HG02763 (cell line): Measurements from ENCODE around the gene CRADD.
"Not testable (repeated sequence)": the region's sequence is repeated elsewhere in the genome, so short reads cannot be mapped to it uniquely, and the experiment has no call there.

Experiments
- ATAC-seq: cut with Tn5 transposase; IDR thresholded peaks from one replicate; pipeline ENCODE4 v1.9.1; 2021; ENCODE audit warnings: mild to moderate bottlenecking, moderate library complexity; ENCODE audit not compliant: unreplicated experiment

The CRADD gene

DNA sequence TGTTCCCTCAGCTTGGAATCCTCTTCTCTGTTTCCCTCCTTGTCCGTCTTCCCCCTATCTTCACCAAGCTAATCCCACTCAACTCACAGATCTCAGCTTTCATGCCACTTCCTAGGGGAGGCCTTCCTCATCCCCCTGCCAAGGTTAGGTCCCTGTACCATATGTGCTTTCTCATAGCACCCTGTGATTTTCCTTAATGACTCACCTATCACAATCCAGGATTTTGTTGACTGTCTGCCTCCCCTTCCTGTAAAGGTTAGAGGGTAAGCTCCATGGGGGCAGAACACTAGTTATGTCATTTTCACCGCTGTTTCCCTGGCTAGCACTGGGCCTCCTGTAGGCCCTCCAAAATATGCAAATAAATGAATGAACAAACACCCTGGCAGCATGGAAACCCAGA lies 57.6 kb downstream of the CRADD start:
- no peak for ATAC-seq

DNA sequence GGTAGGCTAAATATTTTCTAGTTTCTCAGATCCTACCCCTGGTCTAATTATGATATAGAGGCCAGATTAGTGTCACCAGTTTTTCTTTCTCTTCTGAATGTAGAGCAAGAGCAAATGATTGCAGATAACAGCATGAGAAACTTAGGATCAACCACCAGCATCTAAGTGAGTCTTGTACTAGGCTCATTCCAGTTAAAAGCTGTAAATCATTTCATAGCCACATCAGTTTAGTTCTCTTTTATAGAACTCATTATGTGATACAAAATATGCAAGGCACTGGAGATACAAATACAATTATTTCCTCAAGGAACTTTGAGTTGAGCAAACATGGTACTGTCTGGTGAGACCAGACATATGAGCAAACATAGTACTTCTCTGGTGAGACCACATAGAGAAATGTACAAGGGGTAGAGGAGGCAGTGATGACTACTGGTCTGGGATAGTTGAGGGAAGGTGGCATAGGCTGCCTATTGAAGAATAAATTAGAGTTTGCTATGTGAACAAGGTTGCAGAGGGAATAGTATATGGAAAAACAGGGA lies 59.5 kb downstream of the CRADD start:
- ATAC-seq = no peak

DNA sequence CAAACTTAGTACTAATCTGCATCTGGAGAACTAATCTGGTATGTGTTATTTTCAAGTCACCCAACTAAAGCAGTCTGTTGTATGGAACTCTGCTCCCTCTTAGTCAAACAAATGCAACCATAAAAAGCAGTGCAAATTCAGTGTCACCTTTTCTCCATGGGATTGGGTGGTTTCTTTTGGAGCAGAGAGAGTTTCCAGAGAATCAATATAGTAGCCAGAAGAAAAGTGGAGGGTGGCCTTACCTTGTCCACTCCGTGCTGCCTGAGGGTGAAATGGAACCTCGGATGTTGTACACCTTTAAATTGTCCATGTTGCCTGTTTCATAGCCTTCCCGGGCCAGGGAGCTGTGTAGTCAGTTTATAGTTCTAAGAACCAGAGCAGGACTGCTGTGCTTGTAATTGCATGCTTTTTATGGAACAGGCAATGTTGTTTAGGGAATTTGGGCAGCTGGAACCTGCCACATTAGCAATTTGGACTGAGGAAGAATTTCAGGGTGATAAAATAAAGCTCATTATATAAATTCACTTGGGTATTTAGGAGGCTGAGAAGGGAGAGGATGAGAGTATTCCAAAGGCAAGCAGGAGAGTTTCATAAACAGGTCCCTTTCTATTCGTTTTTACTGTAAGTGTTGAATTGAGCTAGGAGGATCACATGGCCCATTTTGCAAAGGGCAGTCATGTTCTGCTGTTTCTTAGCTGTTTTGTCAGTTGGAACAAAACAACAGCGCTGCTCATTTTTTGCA lies 60.5 kb downstream of the CRADD start:
- no peak for ATAC-seq

GRCh38 chr12:93738199-93739058 lies 61.3 kb downstream of the CRADD start:
- no peak for ATAC-seq

GRCh38 chr12:93740751-93741150 lies 63.6 kb downstream of the CRADD start:
- ATAC-seq = no peak

GRCh38 chr12:93741659-93742109 lies 64.5 kb downstream of the CRADD start:
- ATAC-seq = peak; percentile 9

DNA sequence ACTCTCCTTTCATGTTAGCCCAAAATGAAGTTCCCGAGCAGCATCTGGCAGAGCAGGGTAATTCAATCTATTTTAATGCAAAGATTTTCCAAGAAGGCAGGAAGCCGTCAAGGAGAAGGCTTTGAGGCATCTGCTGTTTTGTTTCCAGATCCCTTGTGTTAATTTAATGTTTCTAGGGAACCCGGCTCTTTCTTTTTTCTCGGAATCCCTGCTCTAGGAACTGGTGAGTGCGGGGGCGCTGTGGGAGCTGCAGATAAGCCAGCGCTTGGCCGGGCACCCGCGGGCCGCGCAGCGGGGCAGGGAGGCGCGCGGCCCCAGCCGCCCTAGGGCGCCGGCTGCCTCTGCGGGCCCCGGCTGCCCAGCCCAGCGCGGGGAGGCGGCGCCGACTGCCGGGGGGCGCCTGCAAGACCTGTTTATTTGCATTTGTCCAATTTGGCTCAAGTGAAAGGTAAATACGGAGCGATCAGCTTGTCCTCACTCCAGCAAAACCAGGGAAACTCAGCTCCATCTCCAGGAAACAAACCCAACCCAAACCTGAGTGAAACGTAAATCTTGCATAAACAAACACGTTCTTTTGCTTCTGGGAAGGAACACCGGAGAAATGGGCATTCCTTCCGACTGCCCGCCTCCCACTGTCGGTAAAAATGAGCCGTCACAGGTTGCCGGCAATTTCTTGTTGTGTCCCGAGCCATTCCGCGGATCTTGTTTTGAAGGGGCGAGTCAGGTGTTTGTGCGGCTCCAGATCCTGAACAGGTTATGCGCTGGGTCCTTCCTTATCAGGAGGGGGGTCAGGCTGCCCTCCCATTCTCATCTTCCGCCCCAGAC lies 65.1 kb downstream of the CRADD start:
- peak; percentile 85 for ATAC-seq

GRCh38 chr12:93743229-93743998 lies 66.2 kb downstream of the CRADD start:
- no peak for ATAC-seq

DNA sequence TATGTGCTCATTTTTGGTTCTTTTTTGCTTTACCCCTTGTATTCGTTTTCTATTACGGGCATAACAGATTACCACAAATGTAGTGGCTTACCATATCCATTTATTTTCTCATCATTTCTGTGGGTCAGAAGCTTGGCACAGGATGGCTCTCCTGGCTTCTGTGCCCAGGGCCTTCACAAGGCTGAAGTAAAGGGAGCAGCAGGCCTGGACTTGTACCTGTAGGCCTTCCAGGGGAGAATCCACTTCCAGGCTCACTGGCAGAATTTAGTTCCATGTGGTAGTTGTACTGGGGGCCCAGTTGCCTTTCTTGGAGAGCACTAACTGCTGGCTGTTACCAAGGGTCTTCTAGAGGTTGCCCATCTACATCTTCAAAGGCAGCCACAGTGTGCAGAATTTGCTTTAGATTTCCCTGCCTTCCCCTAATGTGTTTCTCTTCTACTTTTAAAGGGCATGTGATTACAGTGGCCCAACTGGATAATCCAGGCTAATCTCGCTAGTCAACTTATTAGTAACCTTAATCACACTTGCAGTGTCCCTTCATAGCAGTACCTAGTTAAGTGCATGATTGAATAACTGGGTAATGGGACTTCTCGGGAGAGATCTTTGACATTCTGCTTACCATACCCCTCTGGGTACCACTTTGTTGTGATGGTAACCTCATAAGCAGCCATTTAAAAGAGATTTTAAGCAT lies 67.0 kb downstream of the CRADD start:
- ATAC-seq = no peak

- ATAC-seq = no peak
Observed at GRCh38 chr12:93745286-93745685, 68.1 kb downstream of the CRADD start.

- ATAC-seq = no peak
Observed at GRCh38 chr12:93746572-93747168, 69.5 kb downstream of the CRADD start.

DNA sequence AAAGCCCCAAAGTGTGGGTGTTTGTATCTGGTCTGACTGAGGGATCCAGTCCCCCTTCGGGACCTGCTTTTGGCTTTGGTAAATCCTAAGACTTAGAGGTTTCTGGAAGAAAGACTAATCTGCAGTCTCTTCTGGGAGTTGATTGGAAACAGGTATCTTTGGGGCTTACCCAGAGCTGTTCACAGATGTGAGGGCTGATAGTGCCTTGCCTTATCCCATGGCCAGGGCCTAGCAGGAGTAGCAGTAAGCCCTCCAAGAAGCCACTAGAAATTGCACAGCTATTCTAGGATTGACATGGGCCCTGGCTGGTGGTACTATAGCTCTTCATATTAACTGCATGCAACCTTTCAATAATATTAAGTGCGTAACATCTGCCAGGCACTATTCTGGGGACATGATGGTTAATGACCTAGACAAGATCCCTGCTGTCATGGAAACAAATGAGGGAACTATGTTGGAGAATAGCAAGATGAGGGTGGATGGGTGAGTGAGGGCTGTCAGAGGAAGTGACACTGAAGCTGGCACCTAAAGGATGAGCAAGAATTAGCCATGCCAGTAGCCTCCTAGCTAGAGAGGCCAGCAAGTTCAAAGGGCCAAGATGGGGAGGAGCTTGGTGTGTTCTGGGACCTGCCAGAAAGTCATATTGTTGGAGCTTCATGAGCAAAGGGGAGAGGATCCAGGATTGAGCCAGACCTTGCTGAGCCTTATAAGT lies 71.7 kb downstream of the CRADD start:
- ATAC-seq = no peak

GRCh38 chr12:93749515-93749914 lies 72.3 kb downstream of the CRADD start:
- ATAC-seq = no peak

DNA sequence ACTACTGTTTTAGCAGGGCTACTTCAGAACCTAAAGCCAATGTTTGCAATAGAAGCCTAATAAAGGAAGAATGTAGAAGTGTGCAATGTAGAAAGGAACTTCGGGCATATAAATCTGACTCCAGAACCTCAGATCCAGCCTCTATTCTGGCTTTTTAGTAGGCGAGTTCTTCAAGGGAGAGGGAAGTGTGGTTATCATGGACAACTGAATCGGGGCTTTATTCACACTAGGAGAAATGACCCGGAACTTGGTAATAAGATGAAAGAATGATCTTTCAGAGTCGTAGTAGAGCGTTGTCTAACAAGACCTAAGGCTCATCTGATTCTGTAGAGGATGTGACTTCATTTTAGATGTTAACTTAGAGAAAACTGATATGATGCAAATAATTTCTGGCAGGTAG lies 72.9 kb downstream of the CRADD start:
- no peak for ATAC-seq

DNA sequence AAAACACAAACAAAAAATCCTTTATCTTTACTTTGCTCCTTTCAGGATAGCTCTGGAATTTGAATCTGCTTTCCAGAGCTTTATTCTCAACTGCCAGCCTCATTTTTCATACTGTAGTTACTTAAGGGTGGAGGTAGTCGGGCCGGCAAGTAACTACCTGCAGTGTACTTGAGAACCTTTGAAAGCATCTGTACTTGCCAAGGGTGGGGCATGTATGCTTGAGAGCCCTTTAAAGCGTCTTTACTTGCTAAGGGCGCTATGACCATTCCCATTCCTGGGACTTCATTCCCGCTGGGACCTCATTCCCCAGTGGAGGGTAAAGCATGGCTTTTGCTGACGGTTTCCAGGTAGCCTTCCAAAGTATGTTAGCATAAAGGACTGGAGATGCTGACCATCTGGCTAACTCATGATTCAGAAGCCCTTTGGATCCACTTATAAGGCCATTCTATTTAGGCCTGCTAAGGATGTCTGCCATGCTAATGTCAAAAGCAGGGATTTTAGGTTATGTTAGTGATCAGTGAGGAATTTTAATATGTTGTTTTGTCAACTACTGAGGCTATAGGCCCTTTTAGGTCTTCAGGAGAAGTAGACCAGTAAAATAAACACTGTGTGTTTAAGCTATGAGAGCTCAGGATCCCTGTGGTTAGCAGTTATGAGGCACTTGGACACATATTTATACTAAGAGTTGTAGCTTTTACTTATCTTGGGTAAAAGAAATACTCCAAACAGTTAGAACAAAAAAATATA lies 74.9 kb downstream of the CRADD start:
- no peak for ATAC-seq

DNA sequence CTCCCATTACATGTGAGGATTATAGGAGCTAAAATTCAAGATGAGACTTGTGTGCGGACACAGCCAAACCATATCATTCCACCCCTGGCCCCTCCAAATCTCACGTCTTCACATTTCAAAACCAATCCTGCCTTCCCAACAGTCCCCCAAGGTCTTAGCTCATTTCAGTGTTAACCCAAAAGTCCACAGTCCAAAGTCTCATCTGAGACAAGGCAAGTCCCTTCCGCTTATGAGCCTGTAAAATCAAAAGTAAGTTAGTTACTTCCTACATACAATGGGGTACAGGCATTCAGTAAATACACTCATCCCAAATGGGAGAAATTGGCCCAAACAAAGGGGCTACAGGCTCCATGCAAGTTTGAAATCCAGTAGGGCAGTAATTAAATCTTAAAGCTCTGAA lies 76.1 kb downstream of the CRADD start:
- ATAC-seq = no peak

GRCh38 chr12:93753838-93754429 lies 76.8 kb downstream of the CRADD start:
- ATAC-seq = no peak

- ATAC-seq = not testable (repeated sequence)
Observed at GRCh38 chr12:93754859-93755258, 77.7 kb downstream of the CRADD start.
